Progenitor cell of endocrine pancreas (in vitro differentiated cells): ENCODE results near the gene RIC1. TPM values are rescaled to one million over a fixed set of nuclear protein-coding genes. Genes with fewer than 3 reads are reported as not detected.
A peak's percentile ranks its signal among the peaks of the same experiment; 100 is the strongest.

Source experiments
- DNase-seq: peaks from one replicate; pipeline ENCODE4 v3.0.0; 2021; ENCODE audit warnings: low spot score; ENCODE audit not compliant: unreplicated experiment
- H3K27ac Mint-ChIP-seq: 2 replicates; pipeline ENCODE4 v1.8.0; 2021; ENCODE audit warnings: mild to moderate bottlenecking, moderate library complexity, mixed read lengths
- H3K27me3 Mint-ChIP-seq: 2 replicates; pipeline ENCODE4 v1.8.0; 2021; ENCODE audit warnings: mixed read lengths
- H3K36me3 Mint-ChIP-seq: 2 replicates; pipeline ENCODE4 v1.8.0; 2022; ENCODE audit warnings: mixed read lengths; ENCODE audit not compliant: insufficient read depth
- H3K4me1 Mint-ChIP-seq: 2 replicates; pipeline ENCODE4 v1.8.0; 2021; ENCODE audit warnings: low read depth, mixed read lengths
- H3K4me3 Mint-ChIP-seq: 2 replicates; pipeline ENCODE4 v1.8.0; 2021; ENCODE audit warnings: low read depth, mild to moderate bottlenecking, moderate library complexity, mixed read lengths
- H3K9me3 Mint-ChIP-seq: 2 replicates; pipeline ENCODE4 v1.8.0; 2021; ENCODE audit warnings: low read depth, mixed read lengths
- CTCF ChIP-seq: fragments of 200-600 bp; sonication (generic); IDR thresholded peaks from one replicate; pipeline ENCODE4 v1.5.0; 2021; ENCODE audit warnings: antibody characterized with exemption, mild to moderate bottlenecking; ENCODE audit not compliant: unreplicated experiment
- total RNA-seq: library from RNA; stranded (reverse); gene quantifications from 2 replicates; pipeline ENCODE4 v1.2.1, GENCODE V29; 2021

Gene RIC1
- total RNA-seq, 1 donor from 2014 or later: 24.2 TPM

GRCh38 chr9:5630081-5630507, 1.2 kb downstream of the RIC1 start:
- H3K36me3 Mint-ChIP-seq: peaks cover 8% of the 10 kb centered on the region
- TF ChIP-seq CTCF: no peak
- H3K27ac Mint-ChIP-seq: peak overlapping the region; percentile 99
- H3K4me3 Mint-ChIP-seq: peak overlapping the region; percentile 100
- H3K27me3 Mint-ChIP-seq: no peaks in the 10 kb centered on the region
- H3K4me1 Mint-ChIP-seq: peaks cover 23% of the 10 kb centered on the region
- peaks cover 13% of the 10 kb centered on the region for H3K9me3 Mint-ChIP-seq
- DNase-seq: no peak

- Mint-ChIP-seq H3K27ac (no peak overlapping the region), H3K36me3 (peaks cover 17% of the 10 kb centered on the region), H3K4me3 (no peak overlapping the region), H3K9me3 (peaks cover 22% of the 10 kb centered on the region), H3K4me1 (peaks cover 23% of the 10 kb centered on the region), H3K27me3 (no peaks in the 10 kb centered on the region)
- TF ChIP-seq CTCF: no peak
- DNase-seq: no peak
Observed at GRCh38 chr9:5631026-5631425, 2.1 kb downstream of the RIC1 start.

- no peak overlapping the region for H3K4me3 Mint-ChIP-seq
- no peak for TF ChIP-seq CTCF
Observed at GRCh38 chr9:5632540-5632939, 3.6 kb downstream of the RIC1 start.

GRCh38 chr9:5633243-5633642, 4.3 kb downstream of the RIC1 start:
- no peak for DNase-seq
- peaks cover 26% of the 10 kb centered on the region for H3K36me3 Mint-ChIP-seq
- H3K9me3 Mint-ChIP-seq: peaks cover 31% of the 10 kb centered on the region
- TF ChIP-seq CTCF: no peak
- no peak overlapping the region for H3K4me3 Mint-ChIP-seq
- H3K27ac Mint-ChIP-seq: no peak overlapping the region
- H3K4me1 Mint-ChIP-seq: peaks cover 14% of the 10 kb centered on the region
- H3K27me3 Mint-ChIP-seq: no peaks in the 10 kb centered on the region

More at GRCh38 chr9:5632540-5632939, 3.6 kb downstream of the RIC1 start:
- DNase-seq: no peak
- Mint-ChIP-seq H3K27ac (no peak overlapping the region), H3K36me3 (peaks cover 21% of the 10 kb centered on the region), H3K27me3 (no peaks in the 10 kb centered on the region), H3K4me1 (peaks cover 18% of the 10 kb centered on the region), H3K9me3 (peaks cover 24% of the 10 kb centered on the region)

- no peak for TF ChIP-seq CTCF
- H3K27me3 Mint-ChIP-seq: no peaks in the 10 kb centered on the region
- no peak for DNase-seq
- no peak overlapping the region for H3K27ac Mint-ChIP-seq
- peaks cover 52% of the 10 kb centered on the region for H3K9me3 Mint-ChIP-seq
- H3K4me1 Mint-ChIP-seq: peaks cover 11% of the 10 kb centered on the region
- peaks cover 43% of the 10 kb centered on the region for H3K36me3 Mint-ChIP-seq
- H3K4me3 Mint-ChIP-seq: no peak overlapping the region
Observed at GRCh38 chr9:5635390-5635789, 6.5 kb downstream of the RIC1 start.
